CD8-positive, alpha-beta memory T cell (primary cell): Measurements from ENCODE around the gene ESR2. TPM values are rescaled to one million over a fixed set of nuclear protein-coding genes. Genes with fewer than 3 reads are reported as not detected.
"Not testable (repeated sequence)": the region's sequence is repeated elsewhere in the genome, so short reads cannot be mapped to it uniquely, and the experiment has no call there.

ENCODE experiments used
- CTCF ChIA-PET: fragments of 350-600 bp; sonication (Branson Sonifier 250); formaldehyde crosslinking; loops from one replicate; lab custom pipeline; 2021; ENCODE audit warnings: antibody characterized with exemption; lab: Charles Lee
- POLR2A ChIA-PET: fragments of 350-600 bp; sonication (Branson Sonifier 250); formaldehyde crosslinking; loops from one replicate; lab custom pipeline; 2021; ENCODE audit warnings: antibody characterized with exemption; lab: Charles Lee
- DNase-seq, 5 donors: peaks; one replicate each; pipeline versions ENCODE4 v3.0.0 to v3.0.0-alpha.2; 2020 to 2022; ENCODE audit warnings: mixed read lengths in 1 of 5
- H3K27ac ChIP-seq: one replicate; pipeline ENCODE4 v1.7.0; 2013; ENCODE audit warnings: low read depth, mild to moderate bottlenecking, low read length, moderate library complexity
- H3K27me3 ChIP-seq: 2 replicates; pipeline ENCODE4 v1.7.0; 2013; ENCODE audit warnings: low read length, mild to moderate bottlenecking; ENCODE audit not compliant: insufficient read depth, poor library complexity, severe bottlenecking
- H3K36me3 ChIP-seq: 2 replicates; pipeline ENCODE4 v1.7.0; 2013; ENCODE audit warnings: mild to moderate bottlenecking, low read length, moderate library complexity; ENCODE audit not compliant: insufficient read depth
- H3K4me1 ChIP-seq: 2 replicates; pipeline ENCODE4 v1.7.0; 2013; ENCODE audit warnings: mild to moderate bottlenecking, low read length, moderate library complexity; ENCODE audit not compliant: insufficient read depth
- H3K4me3 ChIP-seq: 2 replicates; pipeline ENCODE4 v1.7.0; 2013; ENCODE audit warnings: mild to moderate bottlenecking, low read length
- H3K9me3 ChIP-seq: 2 replicates; pipeline ENCODE4 v1.7.0; 2013; ENCODE audit warnings: mild to moderate bottlenecking, low read length
- H3K27ac Mint-ChIP-seq, 8 donors: one replicate each; pipeline ENCODE4 v1.8.0; 2020 to 2021; ENCODE audit warnings: mixed read lengths in 8 of 8, mild to moderate bottlenecking in 6 of 8, inconsistent platforms in 3 of 8, moderate library complexity in 3 of 8
- H3K27me3 Mint-ChIP-seq, 2 donors: one replicate each; pipeline ENCODE4 v1.8.0; 2020 to 2021; ENCODE audit warnings: mixed read lengths in 2 of 2, mild to moderate bottlenecking in 1 of 2, moderate library complexity in 1 of 2
- H3K36me3 Mint-ChIP-seq, 3 donors: one replicate each; pipeline ENCODE4 v1.8.0; 2020 to 2021; ENCODE audit warnings: mixed read lengths in 3 of 3, inconsistent platforms in 1 of 3, mild to moderate bottlenecking in 1 of 3
- H3K4me1 Mint-ChIP-seq, 3 donors: one replicate each; pipeline ENCODE4 v1.8.0; 2020 to 2021; ENCODE audit warnings: mixed read lengths in 3 of 3, inconsistent platforms in 1 of 3, mild to moderate bottlenecking in 1 of 3
- H3K4me3 Mint-ChIP-seq, 7 donors: one replicate each; pipeline ENCODE4 v1.8.0; 2020 to 2021; ENCODE audit warnings: mixed read lengths in 7 of 7, mild to moderate bottlenecking in 6 of 7, moderate library complexity in 4 of 7, inconsistent platforms in 2 of 7
- H3K9me3 Mint-ChIP-seq, 5 donors: one replicate each; pipeline ENCODE4 v1.8.0; 2020 to 2022; ENCODE audit warnings: mixed read lengths in 5 of 5, mild to moderate bottlenecking in 3 of 5, moderate library complexity in 2 of 5, inconsistent platforms in 1 of 5
- polyA plus RNA-seq: library from polyadenylated mRNA; unstranded; fragments of 300-500 nt; fragmentation: Illumina TruSeq; gene quantifications from one replicate; pipeline ENCODE4 v1.2.3, GENCODE V29; 2021
- total RNA-seq, 2 experiments: library from RNA; stranded (reverse); gene quantifications; one replicate each; pipeline ENCODE4 v1.2.3, GENCODE V29; 2021

Gene ESR2
- total and polyA plus RNA-seq, 3 experiments from 2014 or later: 0.31 to 0.93 (median 0.74) TPM

- H3K4me1 ChIP-seq: no peaks in the 10 kb centered on the region
- peaks cover 7 to 80% (median 34%) of the 10 kb centered on the region in 3 donors for H3K36me3 Mint-ChIP-seq
- no peak overlapping the region for H3K4me3 Mint-ChIP-seq
- no peak overlapping the region for H3K4me3 ChIP-seq
- no peaks in the 10 kb centered on the region for H3K9me3 Mint-ChIP-seq
- H3K27me3 ChIP-seq: no peaks in the 10 kb centered on the region
- POLR2A ChIA-PET: no interaction called here
- H3K27ac ChIP-seq: no peak overlapping the region
- H3K36me3 ChIP-seq: peaks cover 11% of the 10 kb centered on the region
- CTCF ChIA-PET: interaction anchor here (1.4 kb wide), 1 partner anchor 254 kb away, joined by 3 read pairs; no protein-coding TSS in a partner anchor
- DNase-seq: no peak
- H3K4me1 Mint-ChIP-seq: peaks cover 4 to 8% (median 8%) of the 10 kb centered on the region in 3 donors
- no peaks in the 10 kb centered on the region for H3K9me3 ChIP-seq
- H3K27ac Mint-ChIP-seq: peak overlapping the region in 1 of 8 donors; percentile 21
- no peaks in the 10 kb centered on the region for H3K27me3 Mint-ChIP-seq
Measured at GRCh38 chr14:64049616-64050381, 244.4 kb downstream of the ESR2 start.

- peaks cover 7 to 17% (median 8%) of the 10 kb centered on the region in 3 donors for H3K4me1 Mint-ChIP-seq
Measured at GRCh38 chr14:64045091-64045490, 249.1 kb downstream of the ESR2 start.

GRCh38 chr14:64043296-64043695 is 250.9 kb downstream of the ESR2 start:
- H3K4me1 ChIP-seq, H3K27me3 Mint-ChIP-seq, CTCF ChIA-PET, POLR2A ChIA-PET, H3K9me3 ChIP-seq, DNase-seq, H3K36me3 ChIP-seq, H3K4me3 Mint-ChIP-seq, H3K27ac ChIP-seq, H3K27me3 ChIP-seq, H3K4me3 ChIP-seq: not testable (repeated sequence)
- H3K4me1 Mint-ChIP-seq: peaks cover 13 to 21% (median 16%) of the 10 kb centered on the region in 3 donors
- H3K36me3 Mint-ChIP-seq: peaks cover 32 to 74% (median 35%) of the 10 kb centered on the region in 3 donors
- H3K27ac Mint-ChIP-seq: peak overlapping the region in 3 of 8 donors; percentile 30 to 84 (median 50)
- H3K9me3 Mint-ChIP-seq: peaks cover 4 to 11% (median 8%) of the 10 kb centered on the region in 5 donors

More at GRCh38 chr14:64045091-64045490, 249.1 kb downstream of the ESR2 start:
- H3K4me1 ChIP-seq: no peaks in the 10 kb centered on the region
- no peaks in the 10 kb centered on the region for H3K9me3 ChIP-seq
- Mint-ChIP-seq H3K27me3 (no peaks in the 10 kb centered on the region), H3K27ac (peak overlapping the region in 2 of 8 donors; percentile 20 to 81), H3K36me3 (peaks cover 29 to 75% (median 29%) of the 10 kb centered on the region in 3 donors), H3K4me3 (no peak overlapping the region), H3K9me3 (peaks cover 4 to 11% (median 8%) of the 10 kb centered on the region in 5 donors)
- ChIA-PET CTCF (no interaction called here), POLR2A (no interaction called here)
- H3K27me3 ChIP-seq: no peaks in the 10 kb centered on the region
- H3K4me3 ChIP-seq: no peak overlapping the region
- no peak overlapping the region for H3K27ac ChIP-seq
- DNase-seq: no peak
- H3K36me3 ChIP-seq: peaks cover 10% of the 10 kb centered on the region

DNA sequence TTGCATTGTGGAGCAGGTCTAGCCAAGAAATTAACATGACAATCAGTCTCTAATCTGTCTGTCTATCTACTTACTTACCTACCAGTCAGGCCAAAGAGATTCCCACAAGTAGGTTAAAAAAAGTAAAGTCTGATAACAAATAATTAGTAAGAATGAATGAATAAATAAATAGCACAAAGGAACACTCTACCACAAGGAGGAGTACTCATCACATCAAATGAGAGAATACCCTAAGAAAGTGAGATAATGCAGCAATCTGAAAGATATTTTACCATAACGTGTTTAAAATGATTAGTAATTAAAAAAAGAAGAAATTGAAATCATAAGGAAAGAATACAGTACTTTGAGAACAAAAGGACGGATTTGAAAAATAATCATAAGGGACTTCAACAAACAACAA is 254.1 kb downstream of the ESR2 start:
- H3K36me3 Mint-ChIP-seq: peaks cover 34 to 71% (median 47%) of the 10 kb centered on the region in 3 donors

GRCh38 chr14:64038841-64039542 is 255.2 kb downstream of the ESR2 start:
- ChIA-PET POLR2A (no interaction called here), CTCF (interaction anchor here (0.7 kb wide), 1 partner anchor 12 kb away, joined by 3 read pairs; no protein-coding TSS in a partner anchor)
- Mint-ChIP-seq H3K36me3 (peaks cover 32 to 69% (median 39%) of the 10 kb centered on the region in 3 donors), H3K27ac (peak overlapping the region in 2 of 8 donors; percentile 23 to 73), H3K27me3 (no peaks in the 10 kb centered on the region), H3K4me3 (peak overlapping the region in 1 of 7 donors; percentile 15), H3K9me3 (peaks cover 4 to 11% (median 8%) of the 10 kb centered on the region in 5 donors), H3K4me1 (peaks cover 10 to 20% (median 13%) of the 10 kb centered on the region in 3 donors)
- DNase-seq: no peak
- Histone ChIP-seq H3K36me3 (no peaks in the 10 kb centered on the region), H3K4me1 (no peaks in the 10 kb centered on the region), H3K9me3 (no peaks in the 10 kb centered on the region), H3K27me3 (no peaks in the 10 kb centered on the region), H3K4me3 (no peak overlapping the region), H3K27ac (no peak overlapping the region)

More for the DNA sequence above, 254.1 kb downstream of the ESR2 start:
- no peak for DNase-seq
- no peak overlapping the region for H3K4me3 Mint-ChIP-seq
- H3K4me1 ChIP-seq: no peaks in the 10 kb centered on the region
- H3K27me3 Mint-ChIP-seq: no peaks in the 10 kb centered on the region
- no peaks in the 10 kb centered on the region for H3K27me3 ChIP-seq
- ChIA-PET CTCF (no interaction called here), POLR2A (no interaction called here)
- H3K4me1 Mint-ChIP-seq: peaks cover 13 to 22% (median 16%) of the 10 kb centered on the region in 3 donors
- no peaks in the 10 kb centered on the region for H3K36me3 ChIP-seq
- no peaks in the 10 kb centered on the region for H3K9me3 ChIP-seq
- no peak overlapping the region for H3K4me3 ChIP-seq
- peak overlapping the region in 4 of 8 donors; percentile 9 to 69 (median 40) for H3K27ac Mint-ChIP-seq
- no peak overlapping the region for H3K27ac ChIP-seq
- peaks cover 4 to 11% (median 8%) of the 10 kb centered on the region in 5 donors for H3K9me3 Mint-ChIP-seq

GRCh38 chr14:64037869-64038745 is 256.1 kb downstream of the ESR2 start:
- H3K4me1 ChIP-seq, POLR2A ChIA-PET, H3K27ac ChIP-seq, DNase-seq, H3K27me3 Mint-ChIP-seq, H3K9me3 ChIP-seq, H3K4me3 ChIP-seq, H3K27me3 ChIP-seq, H3K36me3 ChIP-seq: not testable (repeated sequence)
- H3K9me3 Mint-ChIP-seq: peaks cover 3 to 11% (median 6%) of the 10 kb centered on the region in 5 donors
- peak overlapping the region in 2 of 8 donors; percentile 41 to 60 for H3K27ac Mint-ChIP-seq
- CTCF ChIA-PET: interaction anchor here (0.7 kb wide), 1 partner anchor 13 kb away, joined by 3 read pairs; no protein-coding TSS in a partner anchor
- H3K4me1 Mint-ChIP-seq: peaks cover 8 to 20% (median 12%) of the 10 kb centered on the region in 3 donors
- H3K36me3 Mint-ChIP-seq: peaks cover 32 to 70% (median 37%) of the 10 kb centered on the region in 3 donors
- peak overlapping the region in 2 of 7 donors; percentile 15 to 75 for H3K4me3 Mint-ChIP-seq

GRCh38 chr14:64035143-64035542 is 259.0 kb downstream of the ESR2 start:
- DNase-seq: no peak
- Mint-ChIP-seq H3K27ac (no peak overlapping the region), H3K9me3 (no peaks in the 10 kb centered on the region), H3K4me3 (no peak overlapping the region), H3K36me3 (peaks cover 27 to 81% (median 31%) of the 10 kb centered on the region in 3 donors), H3K27me3 (no peaks in the 10 kb centered on the region), H3K4me1 (peaks cover 7 to 8% (median 8%) of the 10 kb centered on the region in 3 donors)
- Histone ChIP-seq H3K27me3 (no peaks in the 10 kb centered on the region), H3K9me3 (no peaks in the 10 kb centered on the region), H3K4me1 (no peaks in the 10 kb centered on the region), H3K36me3 (peaks cover 7% of the 10 kb centered on the region), H3K4me3 (no peak overlapping the region), H3K27ac (no peak overlapping the region)
- CTCF ChIA-PET: no interaction called here
- POLR2A ChIA-PET: no interaction called here
